ENCODE data around the gene CLMN.

The CLMN gene

GRCh38 chr14:95261616-95262510 lies 57.8 kb downstream of the CLMN start:
- H3K4me1 ChIP-seq = peaks cover 0 to 18% (median 8%) of the 10 kb centered on the region in 4 donors
- H3K27ac ChIP-seq = no peak overlapping the region
- intact Hi-C loops (cut with DNase I; ENCODE audit: low total_unique reads) = no loop called here
- H3K4me3 ChIP-seq = no peak overlapping the region
- TF ChIP-seq CTCF (IDR thresholded peaks at IDR 0.05) = no peak
- H3K9me3 ChIP-seq = no peaks in the 10 kb centered on the region
- H3K36me3 ChIP-seq = no peaks in the 10 kb centered on the region
- H3K27me3 ChIP-seq = no peaks in the 10 kb centered on the region
- DNase-seq = no peak

- H3K4me3 ChIP-seq = no peak overlapping the region
- no peak for DNase-seq
- intact Hi-C loops (cut with DNase I; ENCODE audit: low total_unique reads) = no loop called here
- no peaks in the 10 kb centered on the region for H3K36me3 ChIP-seq
- H3K27me3 ChIP-seq = no peaks in the 10 kb centered on the region
- H3K9me3 ChIP-seq = no peaks in the 10 kb centered on the region
- peaks cover 0 to 18% (median 7%) of the 10 kb centered on the region in 4 donors for H3K4me1 ChIP-seq
- TF ChIP-seq CTCF (IDR thresholded peaks at IDR 0.05) = no peak
- no peak overlapping the region for H3K27ac ChIP-seq
Observed at GRCh38 chr14:95260537-95261361, 59.0 kb downstream of the CLMN start.

GRCh38 chr14:95258754-95259593 lies 60.7 kb downstream of the CLMN start:
- H3K36me3 ChIP-seq = no peaks in the 10 kb centered on the region
- H3K4me3 ChIP-seq = no peak overlapping the region
- peaks cover 0 to 22% (median 3%) of the 10 kb centered on the region in 4 donors for H3K4me1 ChIP-seq
- no peaks in the 10 kb centered on the region for H3K27me3 ChIP-seq
- intact Hi-C loops (cut with DNase I; ENCODE audit: low total_unique reads) = no loop called here
- DNase-seq = no peak
- H3K9me3 ChIP-seq = no peaks in the 10 kb centered on the region
- H3K27ac ChIP-seq = no peak overlapping the region
- no peak for TF ChIP-seq CTCF (IDR thresholded peaks at IDR 0.05)

GRCh38 chr14:95258156-95258555 lies 61.6 kb downstream of the CLMN start:
- Histone ChIP-seq H3K27ac (no peak overlapping the region), H3K9me3 (no peaks in the 10 kb centered on the region), H3K36me3 (no peaks in the 10 kb centered on the region), H3K4me3 (no peak overlapping the region), H3K27me3 (no peaks in the 10 kb centered on the region), H3K4me1 (peaks cover 0 to 19% (median 3%) of the 10 kb centered on the region in 4 donors)
- no peak for DNase-seq
- no peak for TF ChIP-seq CTCF (IDR thresholded peaks at IDR 0.05)
- intact Hi-C loops (cut with DNase I; ENCODE audit: low total_unique reads) = no loop called here

- no peaks in the 10 kb centered on the region for H3K27me3 ChIP-seq
- H3K36me3 ChIP-seq = no peaks in the 10 kb centered on the region
- peaks cover 0 to 19% (median 3%) of the 10 kb centered on the region in 4 donors for H3K4me1 ChIP-seq
- TF ChIP-seq CTCF (IDR thresholded peaks at IDR 0.05) = no peak
- H3K9me3 ChIP-seq = no peaks in the 10 kb centered on the region
- no peak overlapping the region for H3K4me3 ChIP-seq
- H3K27ac ChIP-seq = no peak overlapping the region
- no peak for DNase-seq
- intact Hi-C loops (cut with DNase I; ENCODE audit: low total_unique reads) = no loop called here
Observed at GRCh38 chr14:95257521-95257920, 62.2 kb downstream of the CLMN start.

Data from tibial artery (tissue), 4 donors.